Smooth muscle cell (in vitro differentiated cells): ENCODE data around the gene ZNF2. TPM values are rescaled to one million over a fixed set of nuclear protein-coding genes. Genes with fewer than 3 reads are reported as not detected.

Source experiments
- DNase-seq: peaks from one replicate; lab custom pipeline; 2025; ENCODE audit not compliant: unreplicated experiment; lab: John Stamatoyannopoulos, UW
- H2AFZ ChIP-seq: fragments of 200-600 bp; sonication (generic); 2 replicates; pipeline ENCODE4 v1.6.0; 2016; ENCODE audit warnings: antibody characterized with exemption, low read depth, mild to moderate bottlenecking
- H3F3A ChIP-seq: fragments of 200-600 bp; sonication (generic); 2 replicates; pipeline ENCODE4 v1.6.0; 2017; ENCODE audit warnings: antibody characterized with exemption, low read depth
- H3K27ac ChIP-seq: fragments of 200-600 bp; sonication (generic); 2 replicates; pipeline ENCODE4 v1.5.1; 2016; ENCODE audit warnings: low read depth, mild to moderate bottlenecking
- H3K27me3 ChIP-seq: fragments of 200-600 bp; sonication (generic); 2 replicates; pipeline ENCODE4 v1.6.1; 2016; ENCODE audit warnings: low read depth, mild to moderate bottlenecking
- H3K36me3 ChIP-seq: fragments of 200-600 bp; sonication (generic); 2 replicates; pipeline ENCODE4 v1.5.1; 2016; ENCODE audit warnings: low read depth
- H3K4me1 ChIP-seq: fragments of 200-600 bp; sonication (generic); 2 replicates; pipeline ENCODE4 v1.5.1; 2016; ENCODE audit warnings: low read depth
- H3K4me2 ChIP-seq: fragments of 200-600 bp; sonication (generic); 2 replicates; pipeline ENCODE4 v1.6.0; 2016; ENCODE audit warnings: mild to moderate bottlenecking
- H3K4me3 ChIP-seq: fragments of 200-600 bp; sonication (generic); 2 replicates; pipeline ENCODE4 v1.5.1; 2016; ENCODE audit warnings: mild to moderate bottlenecking
- H3K79me2 ChIP-seq: fragments of 200-600 bp; sonication (generic); 2 replicates; pipeline ENCODE4 v1.6.0; 2016; ENCODE audit warnings: low read depth, mild to moderate bottlenecking
- H3K9ac ChIP-seq: fragments of 200-600 bp; sonication (generic); 2 replicates; pipeline ENCODE4 v1.6.0; 2016; ENCODE audit warnings: low read depth
- H3K9me3 ChIP-seq: fragments of 200-600 bp; sonication (generic); replicated peaks from 2 replicates; pipeline ENCODE4 v1.5.1; 2016; ENCODE audit warnings: low read depth
- H4K20me1 ChIP-seq: fragments of 200-600 bp; sonication (generic); 2 replicates; pipeline ENCODE4 v1.6.0; 2016; ENCODE audit warnings: low read depth
- WGBS: methylation state at CpG from one replicate; pipeline ENCODE4 v1.1.7; 2016; ENCODE audit warnings: low lambda C conversion rate; 5-methylcytosine and 5-hydroxymethylcytosine counted together
- polyA plus RNA-seq: library from polyadenylated mRNA; unstranded; fragments of >200 nt; fragmentation: Nextera tagmentation; extraction: Ambion mirVana; gene quantifications from 2 replicates; pipeline ENCODE4 v1.2.1, GENCODE V29; 2016
- total RNA-seq: library from RNA; depleted of rRNA; stranded (reverse); fragments of >200 nt; gene quantifications from 2 replicates; pipeline ENCODE4 v1.2.3, GENCODE V29; 2014
- TF ChIP-seq, protein P1 (sequence below): fragments of 200-600 bp; sonication (generic); IDR thresholded peaks from 2 replicates; pipeline ENCODE4 v1.5.1; 2017; ENCODE audit warnings: borderline replicate concordance, mild to moderate bottlenecking, antibody characterized with exemption; ENCODE audit not compliant: insufficient read depth, poor library complexity, severe bottlenecking

Gene ZNF2
- total and polyA plus RNA-seq, 2 experiments from 2014 or later, result 1.8 to 7.0 TPM

DNA sequence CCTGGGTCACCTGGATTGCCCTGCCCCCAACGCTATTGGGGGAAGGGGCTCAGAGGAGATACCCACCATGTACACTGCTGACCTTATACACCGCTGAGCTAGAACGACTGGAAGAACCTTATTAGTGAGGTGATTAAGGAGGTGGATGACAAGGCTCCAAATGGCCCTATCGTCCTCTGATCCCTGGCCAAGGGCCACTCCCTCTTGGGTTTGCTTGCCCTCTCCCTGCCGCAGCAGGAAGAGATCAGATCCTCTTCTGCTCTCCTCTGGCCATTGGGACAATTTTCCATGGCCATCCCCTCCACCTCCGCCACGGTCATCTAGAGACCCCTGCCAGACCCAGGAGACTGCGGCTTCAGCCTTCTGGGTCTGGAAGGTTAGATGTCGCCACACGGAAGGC is 7.2 kb upstream of the ZNF2 start:
- Histone ChIP-seq H3K4me3 (peak overlapping the region; percentile 56), H3K27ac (no peak overlapping the region), H2AFZ (peak overlapping the region; percentile 67), H3K36me3 (peaks cover 35% of the 10 kb centered on the region), H3K9ac (peak overlapping the region; percentile 8), H3K79me2 (peaks cover 11% of the 10 kb centered on the region), H3F3A (peaks cover 7% of the 10 kb centered on the region), H3K4me2 (peak overlapping the region; percentile 97), H3K4me1 (peaks cover 7% of the 10 kb centered on the region), H4K20me1 (no peaks in the 10 kb centered on the region), H3K27me3 (no peaks in the 10 kb centered on the region), H3K9me3 (peaks cover 12% of the 10 kb centered on the region)
- no peak for DNase-seq
- WGBS, result 81% methylated on average over 10 of the region's 10 CpGs
- TF ChIP-seq, protein P1, sequence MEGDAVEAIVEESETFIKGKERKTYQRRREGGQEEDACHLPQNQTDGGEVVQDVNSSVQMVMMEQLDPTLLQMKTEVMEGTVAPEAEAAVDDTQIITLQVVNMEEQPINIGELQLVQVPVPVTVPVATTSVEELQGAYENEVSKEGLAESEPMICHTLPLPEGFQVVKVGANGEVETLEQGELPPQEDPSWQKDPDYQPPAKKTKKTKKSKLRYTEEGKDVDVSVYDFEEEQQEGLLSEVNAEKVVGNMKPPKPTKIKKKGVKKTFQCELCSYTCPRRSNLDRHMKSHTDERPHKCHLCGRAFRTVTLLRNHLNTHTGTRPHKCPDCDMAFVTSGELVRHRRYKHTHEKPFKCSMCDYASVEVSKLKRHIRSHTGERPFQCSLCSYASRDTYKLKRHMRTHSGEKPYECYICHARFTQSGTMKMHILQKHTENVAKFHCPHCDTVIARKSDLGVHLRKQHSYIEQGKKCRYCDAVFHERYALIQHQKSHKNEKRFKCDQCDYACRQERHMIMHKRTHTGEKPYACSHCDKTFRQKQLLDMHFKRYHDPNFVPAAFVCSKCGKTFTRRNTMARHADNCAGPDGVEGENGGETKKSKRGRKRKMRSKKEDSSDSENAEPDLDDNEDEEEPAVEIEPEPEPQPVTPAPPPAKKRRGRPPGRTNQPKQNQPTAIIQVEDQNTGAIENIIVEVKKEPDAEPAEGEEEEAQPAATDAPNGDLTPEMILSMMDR, result no peak

GRCh38 chr2:95158891-95159619 is 6.6 kb upstream of the ZNF2 start:
- H3K4me1 ChIP-seq, result peaks cover 7% of the 10 kb centered on the region
- H3K9me3 ChIP-seq, result peaks cover 6% of the 10 kb centered on the region
- H3K4me3 ChIP-seq, result peak overlapping the region; percentile 56
- peaks cover 11% of the 10 kb centered on the region for H3K79me2 ChIP-seq
- peak overlapping the region; percentile 8 for H3K9ac ChIP-seq
- TF ChIP-seq, protein P1, result no peak
- peaks cover 7% of the 10 kb centered on the region for H3F3A ChIP-seq
- WGBS, result 7% methylated on average over 45 of the region's 58 CpGs
- peak overlapping the region; percentile 67 for H2AFZ ChIP-seq
- no peaks in the 10 kb centered on the region for H4K20me1 ChIP-seq
- no peaks in the 10 kb centered on the region for H3K27me3 ChIP-seq
- peak; percentile 9 for DNase-seq
- H3K27ac ChIP-seq, result no peak overlapping the region
- H3K4me2 ChIP-seq, result peak overlapping the region; percentile 97
- H3K36me3 ChIP-seq, result peaks cover 29% of the 10 kb centered on the region

- H2AFZ ChIP-seq, result peak within 1 kb of the TSS; percentile 95
- peaks cover 15% of the 10 kb centered on the region for H3K4me1 ChIP-seq
- no peaks in the 10 kb centered on the region for H4K20me1 ChIP-seq
- peaks cover 7% of the 10 kb centered on the region for H3F3A ChIP-seq
- H3K79me2 ChIP-seq, result peaks cover 11% of the 10 kb centered on the region
- H3K27me3 ChIP-seq, result no peaks in the 10 kb centered on the region
- peak; percentile 33 for DNase-seq
- TF ChIP-seq, protein P1, result no peak
- peak within 1 kb of the TSS; percentile 28 for H3K27ac ChIP-seq
- WGBS, result 14% methylated on average over 38 of the region's 64 CpGs
- peak within 1 kb of the TSS; percentile 18 for H3K9ac ChIP-seq
- H3K4me3 ChIP-seq, result peak within 1 kb of the TSS; percentile 59
- peaks cover 21% of the 10 kb centered on the region for H3K36me3 ChIP-seq
- peak within 1 kb of the TSS; percentile 97 for H3K4me2 ChIP-seq
- no peaks in the 10 kb centered on the region for H3K9me3 ChIP-seq
These were observed 5.7 kb upstream of the ZNF2 start, which contains the start of gene ZNF514 for GRCh38 chr2:95159690-95160449. Gene ZNF514 (minus strand): TSS chr2:95159848. CDS start chr2:95153253, 6,595 bp downstream.
